ENCODE results near the gene KNTC1. TPM values are rescaled to one million over a fixed set of nuclear protein-coding genes. Genes with fewer than 3 reads are reported as not detected.

The KNTC1 gene
- total and polyA plus RNA-seq, 12 donors, result 2.0 to 8.1 (median 3.0) TPM

GRCh38 chr12:122513660-122514059 lies 13.4 kb upstream of the KNTC1 start:
- H3K36me3 ChIP-seq, result peaks cover 0 to 100% (median 92%) of the 10 kb centered on the region in 9 donors
- TF ChIP-seq CTCF (IDR thresholded peaks at IDR 0.05), result no peak
- no peak overlapping the region for H3K27ac ChIP-seq
- H3K9me3 ChIP-seq, result no peaks in the 10 kb centered on the region
- H3K4me3 ChIP-seq, result no peak overlapping the region
- WGBS, 2 donors, result 90 to 91% methylated on average over 4 of the region's 4 CpGs
- ATAC-seq (no peak), DNase-seq (no peak)
- intact Hi-C loops (cut with DNase I), result no loop called here
- H3K27me3 ChIP-seq, result no peaks in the 10 kb centered on the region
- peaks cover 0 to 7% (median 0%) of the 10 kb centered on the region in 9 donors for H3K4me1 ChIP-seq

DNA sequence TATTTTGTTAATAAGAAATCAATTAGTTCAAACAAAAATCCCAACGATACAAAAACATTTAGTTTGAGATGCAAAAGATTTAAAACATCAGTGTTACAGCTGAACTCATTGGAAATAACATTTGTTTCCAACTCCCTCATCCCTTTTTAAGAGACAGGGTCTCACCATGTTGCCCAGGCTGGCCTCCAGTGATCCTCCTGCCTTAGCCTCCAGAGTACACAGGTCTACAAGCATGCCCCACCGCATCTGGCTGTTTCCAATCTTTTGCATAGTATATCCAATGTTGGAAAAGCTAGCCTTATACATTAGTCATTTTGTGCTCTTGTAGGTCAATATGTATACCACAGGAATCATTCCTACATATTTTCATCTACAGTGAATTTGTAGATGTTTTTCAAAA lies 11.8 kb upstream of the KNTC1 start:
- no peak for ATAC-seq
- no peak for TF ChIP-seq CTCF (IDR thresholded peaks at IDR 0.05)

GRCh38 chr12:122516544-122517361 lies 10.3 kb upstream of the KNTC1 start:
- Histone ChIP-seq H3K4me1 (peaks cover 0 to 31% (median 7%) of the 10 kb centered on the region in 9 donors), H3K36me3 (peaks cover 0 to 100% (median 91%) of the 10 kb centered on the region in 9 donors), H3K9me3 (no peaks in the 10 kb centered on the region), H3K4me3 (no peak overlapping the region), H3K27ac (no peak overlapping the region), H3K27me3 (no peaks in the 10 kb centered on the region)
- ATAC-seq (no peak), DNase-seq (no peak)
- 80 to 85% methylated on average over 13 of the region's 13 CpGs for WGBS, 2 donors
- intact Hi-C loops (cut with DNase I), result no loop called here
- no peak for TF ChIP-seq CTCF (IDR thresholded peaks at IDR 0.05)

More for the DNA sequence above, 11.8 kb upstream of the KNTC1 start:
- peaks cover 0 to 100% (median 92%) of the 10 kb centered on the region in 9 donors for H3K36me3 ChIP-seq
- H3K4me3 ChIP-seq, result no peak overlapping the region
- H3K27ac ChIP-seq, result no peak overlapping the region
- peaks cover 0 to 21% (median 0%) of the 10 kb centered on the region in 9 donors for H3K4me1 ChIP-seq
- H3K27me3 ChIP-seq, result no peaks in the 10 kb centered on the region
- 96 to 97% methylated on average over 2 of the region's 2 CpGs for WGBS, 2 donors
- DNase-seq, result no peak
- intact Hi-C loops (cut with DNase I), result no loop called here
- H3K9me3 ChIP-seq, result no peaks in the 10 kb centered on the region

- Histone ChIP-seq H3K36me3 (peaks cover 0 to 100% (median 82%) of the 10 kb centered on the region in 9 donors), H3K4me3 (no peak overlapping the region), H3K27ac (no peak overlapping the region), H3K27me3 (no peaks in the 10 kb centered on the region), H3K4me1 (peaks cover 0 to 42% (median 18%) of the 10 kb centered on the region in 9 donors), H3K9me3 (no peaks in the 10 kb centered on the region)
- DNase-seq, result no peak
- WGBS, 2 donors, result 68 to 80% methylated on average over 5 of the region's 5 CpGs
- peak in 4 of 8 donors; percentile 26 to 59 (median 46) for ATAC-seq
- no peak for TF ChIP-seq CTCF (IDR thresholded peaks at IDR 0.05)
- intact Hi-C loops (cut with DNase I), result no loop called here
These were observed 9.2 kb upstream of the KNTC1 start for GRCh38 chr12:122517877-122518276.

All from heart right ventricle (tissue), 16 donors.